Measurements from ENCODE around the gene FAAH. TPM values are rescaled to one million over a fixed set of nuclear protein-coding genes. Genes with fewer than 3 reads are reported as not detected.
A peak's percentile ranks its signal among the peaks of the same experiment; 100 is the strongest.

The FAAH gene
- total and polyA plus RNA-seq, 2 of the 13 experiments (the other 11 are each of a cell fraction or from before 2014, with no cell fraction given), result 5.4 to 11.0 TPM

- TF ChIP-seq MIER3 (CRISPR knock-in tag; IDR thresholded peaks at IDR 0.05; ENCODE audit: borderline replicate concordance) (no peak), PCBP2 (optimal IDR thresholded peaks at IDR 0.05; ENCODE audit: low read depth, low read length, poor library complexity, severe bottlenecking) (no peak), EHMT2 (IDR thresholded peaks at IDR 0.05; ENCODE audit: borderline replicate concordance, low read depth, low read length) (no peak), THRA (CRISPR knock-in tag; IDR thresholded peaks at IDR 0.05; ENCODE audit: borderline replicate concordance) (peak; percentile 84), AGO2 (optimal IDR thresholded peaks at IDR 0.05; ENCODE audit: low read depth, low read length) (no peak), ZNF326 (CRISPR knock-in tag; IDR thresholded peaks at IDR 0.05; ENCODE audit: borderline replicate concordance) (no peak), ZNF513 (CRISPR knock-in tag; conservative IDR thresholded peaks at IDR 0.05) (no peak), ZFP91 (CRISPR knock-in tag; IDR thresholded peaks at IDR 0.05; ENCODE audit: borderline replicate concordance) (peak; percentile 57), IRF2 (CRISPR knock-in tag; IDR thresholded peaks at IDR 0.05) (peak; percentile 71; the same call in 1 of the 2 replicates), SRSF9 (IDR thresholded peaks at IDR 0.05; ENCODE audit: borderline replicate concordance, insufficient read depth, low read depth, low read length, poor library complexity, severe bottlenecking) (no peak), SNAI1 (CRISPR knock-in tag; IDR thresholded peaks at IDR 0.05; ENCODE audit: borderline replicate concordance) (no peak), DZIP1 (CRISPR knock-in tag; IDR thresholded peaks at IDR 0.05) (no peak), PCBP1 (IDR thresholded peaks at IDR 0.05; ENCODE audit: borderline replicate concordance, low read depth, low read length) (no peak), HMG20B (CRISPR knock-in tag; conservative IDR thresholded peaks at IDR 0.05) (no peak), ZNF749 (CRISPR knock-in tag; IDR thresholded peaks at IDR 0.05; ENCODE audit: borderline replicate concordance) (peak; percentile 77; the same call in 1 of the 2 replicates), SMAD1 (CRISPR knock-in tag; IDR thresholded peaks at IDR 0.05; ENCODE audit: borderline replicate concordance, low read depth) (no peak), ZNF569 (CRISPR knock-in tag; IDR thresholded peaks at IDR 0.05; ENCODE audit: borderline replicate concordance) (no peak), THAP7 (CRISPR knock-in tag; IDR thresholded peaks at IDR 0.05) (peak; percentile 86), ZNF737 (CRISPR knock-in tag; IDR thresholded peaks at IDR 0.05; ENCODE audit: borderline replicate concordance) (peak; percentile 88; the same call in 1 of the 2 replicates)
Observed at GRCh38 chr1:46394108-46394871, at the start of gene FAAH (continued).
